ENCODE results near the gene LCMT1. TPM values are rescaled to one million over a fixed set of nuclear protein-coding genes. Genes with fewer than 3 reads are reported as not detected.

Gene LCMT1
- total and polyA plus RNA-seq, 2 of the 4 experiments (the other 2 are of a cell fraction), result 33.1 to 60.4 TPM

DNA sequence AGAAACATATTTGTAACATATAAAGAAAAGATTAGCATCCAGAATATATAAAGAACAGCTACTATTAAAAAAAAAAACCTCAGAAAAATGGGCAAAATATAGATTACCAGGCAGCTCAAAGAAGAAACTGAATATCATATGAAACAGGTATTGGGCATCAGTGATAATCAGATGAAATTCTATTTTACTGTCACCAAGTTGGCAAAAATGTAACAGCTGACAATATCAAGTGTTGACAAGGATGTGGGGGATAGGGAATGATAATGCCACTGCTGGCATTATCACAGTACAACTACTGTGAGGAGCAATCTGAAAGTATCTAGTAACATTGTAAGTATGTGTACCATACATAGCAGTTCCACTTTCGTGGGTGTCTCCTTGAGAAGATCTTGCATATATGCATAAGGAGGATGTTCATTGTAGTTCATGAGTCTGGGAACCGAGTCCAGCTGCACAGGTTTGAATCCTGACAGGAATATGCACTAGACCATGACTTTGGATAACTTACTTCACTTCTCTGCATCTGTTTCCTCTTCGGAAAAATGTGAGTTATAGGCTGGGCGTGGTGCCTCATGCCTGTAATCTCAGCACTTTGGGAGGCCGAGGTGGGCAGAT is 50.3 kb downstream of the LCMT1 start:
- H3K23ac ChIP-seq (ENCODE audit: low read depth, low read length), result no peak overlapping the region
- POLR2A ChIA-PET (ENCODE audit: unreplicated experiment), result no interaction called here
- H3K4me3 ChIP-seq (ENCODE audit: insufficient read depth, low read depth, low read length), result no peak overlapping the region
- DNase-seq (no peak), ATAC-seq (ENCODE audit: low read depth) (no peak)
- TF ChIP-seq CHD1 (IDR thresholded peaks at IDR 0.05; ENCODE audit: low read depth, low read length), result no peak
- no peak for TF ChIP-seq NFE2L2 (IDR thresholded peaks at IDR 0.05; ENCODE audit: low read depth, low read length)
- TF ChIP-seq RFX5 (IDR thresholded peaks at IDR 0.05; ENCODE audit: low read depth, low read length), result no peak
- TF ChIP-seq, protein P1, sequence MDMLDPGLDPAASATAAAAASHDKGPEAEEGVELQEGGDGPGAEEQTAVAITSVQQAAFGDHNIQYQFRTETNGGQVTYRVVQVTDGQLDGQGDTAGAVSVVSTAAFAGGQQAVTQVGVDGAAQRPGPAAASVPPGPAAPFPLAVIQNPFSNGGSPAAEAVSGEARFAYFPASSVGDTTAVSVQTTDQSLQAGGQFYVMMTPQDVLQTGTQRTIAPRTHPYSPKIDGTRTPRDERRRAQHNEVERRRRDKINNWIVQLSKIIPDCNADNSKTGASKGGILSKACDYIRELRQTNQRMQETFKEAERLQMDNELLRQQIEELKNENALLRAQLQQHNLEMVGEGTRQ (IDR thresholded peaks at IDR 0.05; ENCODE audit: low read depth, low read length), result no peak
- TF ChIP-seq, protein P2, sequence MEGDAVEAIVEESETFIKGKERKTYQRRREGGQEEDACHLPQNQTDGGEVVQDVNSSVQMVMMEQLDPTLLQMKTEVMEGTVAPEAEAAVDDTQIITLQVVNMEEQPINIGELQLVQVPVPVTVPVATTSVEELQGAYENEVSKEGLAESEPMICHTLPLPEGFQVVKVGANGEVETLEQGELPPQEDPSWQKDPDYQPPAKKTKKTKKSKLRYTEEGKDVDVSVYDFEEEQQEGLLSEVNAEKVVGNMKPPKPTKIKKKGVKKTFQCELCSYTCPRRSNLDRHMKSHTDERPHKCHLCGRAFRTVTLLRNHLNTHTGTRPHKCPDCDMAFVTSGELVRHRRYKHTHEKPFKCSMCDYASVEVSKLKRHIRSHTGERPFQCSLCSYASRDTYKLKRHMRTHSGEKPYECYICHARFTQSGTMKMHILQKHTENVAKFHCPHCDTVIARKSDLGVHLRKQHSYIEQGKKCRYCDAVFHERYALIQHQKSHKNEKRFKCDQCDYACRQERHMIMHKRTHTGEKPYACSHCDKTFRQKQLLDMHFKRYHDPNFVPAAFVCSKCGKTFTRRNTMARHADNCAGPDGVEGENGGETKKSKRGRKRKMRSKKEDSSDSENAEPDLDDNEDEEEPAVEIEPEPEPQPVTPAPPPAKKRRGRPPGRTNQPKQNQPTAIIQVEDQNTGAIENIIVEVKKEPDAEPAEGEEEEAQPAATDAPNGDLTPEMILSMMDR (conservative IDR thresholded peaks at IDR 0.05; ENCODE audit: low read depth, low read length), result no peak
- TF ChIP-seq, protein P3, sequence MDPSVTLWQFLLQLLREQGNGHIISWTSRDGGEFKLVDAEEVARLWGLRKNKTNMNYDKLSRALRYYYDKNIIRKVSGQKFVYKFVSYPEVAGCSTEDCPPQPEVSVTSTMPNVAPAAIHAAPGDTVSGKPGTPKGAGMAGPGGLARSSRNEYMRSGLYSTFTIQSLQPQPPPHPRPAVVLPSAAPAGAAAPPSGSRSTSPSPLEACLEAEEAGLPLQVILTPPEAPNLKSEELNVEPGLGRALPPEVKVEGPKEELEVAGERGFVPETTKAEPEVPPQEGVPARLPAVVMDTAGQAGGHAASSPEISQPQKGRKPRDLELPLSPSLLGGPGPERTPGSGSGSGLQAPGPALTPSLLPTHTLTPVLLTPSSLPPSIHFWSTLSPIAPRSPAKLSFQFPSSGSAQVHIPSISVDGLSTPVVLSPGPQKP (IDR thresholded peaks at IDR 0.05; ENCODE audit: borderline replicate concordance, low read depth, low read length), result no peak
- no peak for TF ChIP-seq RCOR1 (IDR thresholded peaks at IDR 0.05; ENCODE audit: insufficient replicate concordance, low read length)
- no peak for TF ChIP-seq BHLHE40 (IDR thresholded peaks at IDR 0.05; ENCODE audit: low read depth, low read length)
- no peak for TF ChIP-seq POLR2A (IDR thresholded peaks at IDR 0.05; ENCODE audit: low read depth, low read length)
- no peak for TF ChIP-seq CEBPB (IDR thresholded peaks at IDR 0.05; ENCODE audit: low read depth, low read length)
- H2BK5ac ChIP-seq (ENCODE audit: low read depth, low read length, poor library complexity, severe bottlenecking), result no peak overlapping the region
- H2AFZ ChIP-seq (replicated peaks; ENCODE audit: low read length, poor library complexity), result no peak overlapping the region
- no peak overlapping the region for H2AK5ac ChIP-seq (ENCODE audit: low read depth, low read length)
- H4K8ac ChIP-seq (ENCODE audit: low read depth in 2 of 2, low read length in 2 of 2), result no peak overlapping the region
- no peak overlapping the region for H3K4me2 ChIP-seq (ENCODE audit: low read depth, low read length)
- 93% methylated on average over 3 of the region's 5 CpGs; no CpG with 5 or more reads in 1 of the 2 experiments for WGBS, 2 experiments (ENCODE audit: extremely low coverage in 2 of 2, insufficient read length in 1 of 2)
- CTCF ChIA-PET, result interaction anchor here (0.6 kb wide), 1 partner anchor 79 kb away, joined by 3 read pairs; no protein-coding TSS in a partner anchor
- BruUV-seq (replicated peaks), result no TSS peak
- no peak overlapping the region for H3K56ac ChIP-seq (ENCODE audit: extremely low read depth, insufficient read depth, low read length)
- in situ Hi-C loops (cut with MboI; ENCODE audit: low sequenced_read_pairs), result no loop called here
- no peaks in the 10 kb centered on the region for H3K4me1 ChIP-seq (ENCODE audit: control insufficient read depth, insufficient read depth, low read length)
- H2BK15ac ChIP-seq (ENCODE audit: low read depth, low read length), result no peak overlapping the region
- H3K79me1 ChIP-seq (ENCODE audit: low read depth in 1 of 2, low read length in 2 of 2), result no peaks in the 10 kb centered on the region; a peak in 1 of 4 replicates
- H3K9me1 ChIP-seq (ENCODE audit: insufficient read depth, low read length), result no peaks in the 10 kb centered on the region
- H3K14ac ChIP-seq (replicated peaks; ENCODE audit: low read depth, low read length), result no peak overlapping the region
- H3K18ac ChIP-seq (ENCODE audit: low read depth, low read length), result no peak overlapping the region
- dilution Hi-C loops (cut with HindIII; ENCODE audit: low sequenced_read_pairs, unreplicated experiment), result no loop called here
- H3K27ac ChIP-seq (ENCODE audit: insufficient read depth, low read length), result no peak overlapping the region
- H3K27me3 ChIP-seq (ENCODE audit: control insufficient read depth, insufficient read depth, low read length), result no peaks in the 10 kb centered on the region
- no peak overlapping the region for H2BK20ac ChIP-seq (ENCODE audit: low read depth, low read length)
- no peak overlapping the region for H3K4ac ChIP-seq (ENCODE audit: low read depth, low read length)
- intact Hi-C loops (cut with micrococcal nuclease), result no loop called here
- no peak overlapping the region for H3K9ac ChIP-seq (ENCODE audit: low read depth, low read length)
- H4K20me1 ChIP-seq (ENCODE audit: insufficient read depth, low read length), result no peaks in the 10 kb centered on the region
- H2AK9ac ChIP-seq (replicated peaks; ENCODE audit: low read depth, low read length, poor library complexity), result no peak overlapping the region
- peaks cover 26% of the 10 kb centered on the region for H3K36me3 ChIP-seq (ENCODE audit: control insufficient read depth, insufficient read depth, low read length)
- no peak overlapping the region for H2BK120ac ChIP-seq (ENCODE audit: low read depth, low read length)
- no peaks in the 10 kb centered on the region for H3K9me3 ChIP-seq (ENCODE audit: control insufficient read depth, insufficient read depth, low read length)
- no peak overlapping the region for H4K91ac ChIP-seq (ENCODE audit: insufficient read depth, low read depth, low read length)
- H4K5ac ChIP-seq (ENCODE audit: low read depth, low read length), result no peak overlapping the region

Measured in IMR-90 (cell line).